Vagina (tissue), 2 donors: ENCODE data around the gene CALN1.

ENCODE experiments used
- POLR2A ChIP-seq, 2 donors: fragments of 450-650 bp; IDR thresholded peaks; one replicate each; pipeline ENCODE4 v1.6.1; 2017; ENCODE audit warnings: antibody characterized with exemption in 2 of 2, mild to moderate bottlenecking in 2 of 2, moderate library complexity in 2 of 2
- TF ChIP-seq, protein P1 (sequence below), 3 experiments: fragments of 450-650 bp in 2 of 3; fragments of 200-600 bp in 1 of 3; sonication (generic) in 1 of 3; IDR thresholded peaks; one replicate each; pipeline ENCODE4 v1.5.1; 2017 to 2019; ENCODE audit warnings: antibody characterized with exemption in 3 of 3, mild to moderate bottlenecking in 2 of 3, moderate library complexity in 2 of 3

DNA sequence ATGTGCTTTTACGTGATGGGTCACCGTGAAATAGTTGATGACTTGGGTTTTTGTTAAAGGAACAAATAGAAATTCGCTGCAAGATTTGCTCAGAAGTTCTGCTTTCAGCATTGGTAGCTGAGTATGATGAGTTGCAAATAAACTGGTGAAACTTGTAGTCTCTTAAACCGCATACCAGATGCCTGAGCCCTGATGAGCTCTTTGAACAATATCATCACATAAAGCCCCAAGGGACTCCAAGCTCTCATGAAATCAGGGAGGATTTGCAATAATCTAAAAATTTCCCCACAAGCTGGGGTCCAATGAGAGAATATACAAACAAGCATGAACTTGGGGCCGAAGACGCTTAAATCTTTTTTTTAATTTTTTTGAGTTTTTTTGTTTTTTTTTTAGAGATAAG, 312.4 kb downstream of the CALN1 start:
- TF ChIP-seq, protein P1, sequence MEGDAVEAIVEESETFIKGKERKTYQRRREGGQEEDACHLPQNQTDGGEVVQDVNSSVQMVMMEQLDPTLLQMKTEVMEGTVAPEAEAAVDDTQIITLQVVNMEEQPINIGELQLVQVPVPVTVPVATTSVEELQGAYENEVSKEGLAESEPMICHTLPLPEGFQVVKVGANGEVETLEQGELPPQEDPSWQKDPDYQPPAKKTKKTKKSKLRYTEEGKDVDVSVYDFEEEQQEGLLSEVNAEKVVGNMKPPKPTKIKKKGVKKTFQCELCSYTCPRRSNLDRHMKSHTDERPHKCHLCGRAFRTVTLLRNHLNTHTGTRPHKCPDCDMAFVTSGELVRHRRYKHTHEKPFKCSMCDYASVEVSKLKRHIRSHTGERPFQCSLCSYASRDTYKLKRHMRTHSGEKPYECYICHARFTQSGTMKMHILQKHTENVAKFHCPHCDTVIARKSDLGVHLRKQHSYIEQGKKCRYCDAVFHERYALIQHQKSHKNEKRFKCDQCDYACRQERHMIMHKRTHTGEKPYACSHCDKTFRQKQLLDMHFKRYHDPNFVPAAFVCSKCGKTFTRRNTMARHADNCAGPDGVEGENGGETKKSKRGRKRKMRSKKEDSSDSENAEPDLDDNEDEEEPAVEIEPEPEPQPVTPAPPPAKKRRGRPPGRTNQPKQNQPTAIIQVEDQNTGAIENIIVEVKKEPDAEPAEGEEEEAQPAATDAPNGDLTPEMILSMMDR (IDR thresholded peaks at IDR 0.05), result no peak
- no peak for TF ChIP-seq POLR2A (IDR thresholded peaks at IDR 0.05)
